Progenitor cell of endocrine pancreas (in vitro differentiated cells): ENCODE measurements around the gene TMEM35A. TPM values are rescaled to one million over a fixed set of nuclear protein-coding genes. Genes with fewer than 3 reads are reported as not detected.

ENCODE experiments used
- DNase-seq: peaks from one replicate; pipeline ENCODE4 v3.0.0; 2021; ENCODE audit warnings: low spot score; ENCODE audit not compliant: unreplicated experiment
- H3K27ac Mint-ChIP-seq: 2 replicates; pipeline ENCODE4 v1.8.0; 2021; ENCODE audit warnings: mild to moderate bottlenecking, moderate library complexity, mixed read lengths
- H3K27me3 Mint-ChIP-seq: 2 replicates; pipeline ENCODE4 v1.8.0; 2021; ENCODE audit warnings: mixed read lengths
- H3K36me3 Mint-ChIP-seq: 2 replicates; pipeline ENCODE4 v1.8.0; 2022; ENCODE audit warnings: mixed read lengths; ENCODE audit not compliant: insufficient read depth
- H3K4me1 Mint-ChIP-seq: 2 replicates; pipeline ENCODE4 v1.8.0; 2021; ENCODE audit warnings: low read depth, mixed read lengths
- H3K4me3 Mint-ChIP-seq: 2 replicates; pipeline ENCODE4 v1.8.0; 2021; ENCODE audit warnings: low read depth, mild to moderate bottlenecking, moderate library complexity, mixed read lengths
- H3K9me3 Mint-ChIP-seq: 2 replicates; pipeline ENCODE4 v1.8.0; 2021; ENCODE audit warnings: low read depth, mixed read lengths
- CTCF ChIP-seq: fragments of 200-600 bp; sonication (generic); IDR thresholded peaks from one replicate; pipeline ENCODE4 v1.5.0; 2021; ENCODE audit warnings: antibody characterized with exemption, mild to moderate bottlenecking; ENCODE audit not compliant: unreplicated experiment
- total RNA-seq: library from RNA; stranded (reverse); gene quantifications from 2 replicates; pipeline ENCODE4 v1.2.1, GENCODE V29; 2021

TMEM35A gene
- total RNA-seq, 1 donor from 2014 or later: 7.6 TPM

GRCh38 chrX:101108284-101108683 is 29.6 kb downstream of the TMEM35A start:
- no peaks in the 10 kb centered on the region for H3K27me3 Mint-ChIP-seq
- no peak overlapping the region for H3K4me3 Mint-ChIP-seq
- DNase-seq: no peak
- H3K36me3 Mint-ChIP-seq: peaks cover 8% of the 10 kb centered on the region
- no peak overlapping the region for H3K27ac Mint-ChIP-seq
- no peaks in the 10 kb centered on the region for H3K4me1 Mint-ChIP-seq
- no peak for TF ChIP-seq CTCF
- peaks cover 5% of the 10 kb centered on the region for H3K9me3 Mint-ChIP-seq

- peaks cover 12% of the 10 kb centered on the region for H3K9me3 Mint-ChIP-seq
- H3K27ac Mint-ChIP-seq: no peak overlapping the region
- no peak for TF ChIP-seq CTCF
- no peaks in the 10 kb centered on the region for H3K4me1 Mint-ChIP-seq
- peaks cover 8% of the 10 kb centered on the region for H3K36me3 Mint-ChIP-seq
- no peak for DNase-seq
- H3K4me3 Mint-ChIP-seq: no peak overlapping the region
- no peaks in the 10 kb centered on the region for H3K27me3 Mint-ChIP-seq
Measured at GRCh38 chrX:101117701-101118100, 39.0 kb downstream of the TMEM35A start.

GRCh38 chrX:101136235-101136634 is 57.6 kb downstream of the TMEM35A start:
- Mint-ChIP-seq H3K4me3 (no peak overlapping the region), H3K36me3 (peaks cover 9% of the 10 kb centered on the region), H3K9me3 (peaks cover 16% of the 10 kb centered on the region), H3K27me3 (no peaks in the 10 kb centered on the region), H3K27ac (no peak overlapping the region), H3K4me1 (no peaks in the 10 kb centered on the region)
- DNase-seq: no peak
- TF ChIP-seq CTCF: no peak

Other genes with a start within 250 kb of the TMEM35A start
- gene NOX1, start 204.5 kb upstream of the TMEM35A start, total RNA-seq: not detected in 2 replicates
- gene XKRX, start 150.0 kb upstream of the TMEM35A start, total RNA-seq: 0.44 and 0.86 TPM in 2 replicates
- not detected in 2 replicates for gene ARL13A, start 109.2 kb upstream of the TMEM35A start, total RNA-seq
- gene TRMT2B, start 26.8 kb upstream of the TMEM35A start, total RNA-seq: 18.8 and 20.5 TPM in 2 replicates
- 13.2 and 13.7 TPM in 2 replicates for gene CENPI, start 19.3 kb downstream of the TMEM35A start, total RNA-seq
- gene DRP2, start 140.9 kb downstream of the TMEM35A start, total RNA-seq: 0.29 and 0.44 TPM in 2 replicates
- 0.13 and 0.26 TPM in 2 replicates for gene TAF7L, start 212.5 kb downstream of the TMEM35A start, total RNA-seq